ENCODE data around the gene TIMP2.

DNA sequence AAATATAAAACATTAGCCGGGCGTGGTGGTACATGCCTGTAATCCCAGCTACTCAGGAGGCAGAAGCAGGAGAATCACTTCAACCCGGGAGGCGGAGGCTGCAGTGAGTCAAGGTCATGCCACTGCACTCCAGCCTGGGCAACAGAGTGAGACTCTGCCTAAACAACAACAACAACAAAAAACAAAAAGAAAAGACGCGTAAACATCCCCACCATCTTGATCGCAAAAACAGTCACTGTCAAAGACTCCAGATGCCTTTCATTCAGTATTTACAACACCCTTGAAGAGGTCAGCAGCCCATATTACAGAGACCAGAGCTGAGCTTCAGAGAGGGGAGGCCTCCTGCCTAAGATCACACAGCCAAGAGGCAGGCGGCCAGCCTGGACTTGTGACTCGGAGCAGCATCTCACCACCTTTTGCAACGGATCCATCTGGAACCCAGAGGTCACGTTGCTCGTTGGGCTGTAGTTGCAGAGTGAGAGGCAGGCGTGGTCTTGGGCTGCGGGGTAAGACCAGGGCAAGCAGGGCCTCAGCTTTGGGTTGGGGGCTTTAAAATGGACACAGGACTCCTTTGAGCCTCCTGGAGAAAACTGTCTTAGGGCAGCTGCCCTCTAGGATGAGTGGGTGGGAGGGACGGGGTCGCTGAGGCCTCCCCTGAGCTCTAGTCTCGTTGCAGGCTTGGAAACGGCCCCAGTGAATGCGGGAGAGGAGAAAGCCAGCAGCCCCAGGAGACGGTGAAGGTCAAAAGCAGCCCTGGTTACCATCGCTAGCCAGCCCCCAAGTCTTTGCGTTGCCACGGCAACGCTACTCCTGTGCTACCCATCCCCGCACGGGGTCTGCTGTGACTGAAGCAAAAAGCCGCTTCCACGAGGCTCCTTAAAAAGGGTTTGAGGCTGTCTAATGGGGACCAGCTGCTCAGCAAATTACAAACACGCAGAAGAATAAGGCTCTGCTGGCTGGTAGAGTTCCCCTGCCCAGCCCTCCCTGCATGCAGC, 28.5 kb upstream of the TIMP2 start:
- TF ChIP-seq, protein P1, sequence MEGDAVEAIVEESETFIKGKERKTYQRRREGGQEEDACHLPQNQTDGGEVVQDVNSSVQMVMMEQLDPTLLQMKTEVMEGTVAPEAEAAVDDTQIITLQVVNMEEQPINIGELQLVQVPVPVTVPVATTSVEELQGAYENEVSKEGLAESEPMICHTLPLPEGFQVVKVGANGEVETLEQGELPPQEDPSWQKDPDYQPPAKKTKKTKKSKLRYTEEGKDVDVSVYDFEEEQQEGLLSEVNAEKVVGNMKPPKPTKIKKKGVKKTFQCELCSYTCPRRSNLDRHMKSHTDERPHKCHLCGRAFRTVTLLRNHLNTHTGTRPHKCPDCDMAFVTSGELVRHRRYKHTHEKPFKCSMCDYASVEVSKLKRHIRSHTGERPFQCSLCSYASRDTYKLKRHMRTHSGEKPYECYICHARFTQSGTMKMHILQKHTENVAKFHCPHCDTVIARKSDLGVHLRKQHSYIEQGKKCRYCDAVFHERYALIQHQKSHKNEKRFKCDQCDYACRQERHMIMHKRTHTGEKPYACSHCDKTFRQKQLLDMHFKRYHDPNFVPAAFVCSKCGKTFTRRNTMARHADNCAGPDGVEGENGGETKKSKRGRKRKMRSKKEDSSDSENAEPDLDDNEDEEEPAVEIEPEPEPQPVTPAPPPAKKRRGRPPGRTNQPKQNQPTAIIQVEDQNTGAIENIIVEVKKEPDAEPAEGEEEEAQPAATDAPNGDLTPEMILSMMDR (IDR thresholded peaks at IDR 0.05 in 4 of 5, conservative IDR thresholded peaks at IDR 0.05 in 1 of 5): no peak
- TF ChIP-seq POLR2A (IDR thresholded peaks at IDR 0.05): no peak
